VCaP (cell line): ENCODE results near the gene NOX4.

Experiments used
- H3K27ac ChIP-seq: fragments of 450-650 bp; 2 replicates; pipeline ENCODE4 v1.5.1; 2017
- TF ChIP-seq, protein P1 (sequence below): fragments of 450-650 bp; conservative IDR thresholded peaks from 2 replicates; pipeline ENCODE4 v1.5.1; 2017; ENCODE audit warnings: mild to moderate bottlenecking, moderate library complexity

Gene NOX4

DNA sequence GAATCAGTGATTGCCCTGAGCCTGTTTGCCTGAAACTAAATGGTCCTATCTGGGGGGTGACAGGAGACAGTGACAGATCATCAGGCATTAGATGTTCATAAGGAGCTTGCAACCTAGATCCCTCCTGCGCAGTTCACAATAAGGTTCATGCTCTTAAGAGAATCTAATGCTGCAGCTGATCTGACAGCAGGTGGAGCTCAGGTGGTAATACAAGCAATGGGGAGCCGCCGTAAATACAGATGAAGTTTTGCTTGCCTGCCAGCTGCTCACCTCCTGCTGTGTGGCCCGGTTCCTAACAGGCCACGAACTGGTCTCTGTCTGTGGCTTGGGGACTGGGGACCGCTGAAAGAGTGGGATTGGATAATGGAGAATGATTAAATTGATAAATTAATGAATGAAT lies 14.0 kb downstream of the NOX4 start:
- TF ChIP-seq, protein P1, sequence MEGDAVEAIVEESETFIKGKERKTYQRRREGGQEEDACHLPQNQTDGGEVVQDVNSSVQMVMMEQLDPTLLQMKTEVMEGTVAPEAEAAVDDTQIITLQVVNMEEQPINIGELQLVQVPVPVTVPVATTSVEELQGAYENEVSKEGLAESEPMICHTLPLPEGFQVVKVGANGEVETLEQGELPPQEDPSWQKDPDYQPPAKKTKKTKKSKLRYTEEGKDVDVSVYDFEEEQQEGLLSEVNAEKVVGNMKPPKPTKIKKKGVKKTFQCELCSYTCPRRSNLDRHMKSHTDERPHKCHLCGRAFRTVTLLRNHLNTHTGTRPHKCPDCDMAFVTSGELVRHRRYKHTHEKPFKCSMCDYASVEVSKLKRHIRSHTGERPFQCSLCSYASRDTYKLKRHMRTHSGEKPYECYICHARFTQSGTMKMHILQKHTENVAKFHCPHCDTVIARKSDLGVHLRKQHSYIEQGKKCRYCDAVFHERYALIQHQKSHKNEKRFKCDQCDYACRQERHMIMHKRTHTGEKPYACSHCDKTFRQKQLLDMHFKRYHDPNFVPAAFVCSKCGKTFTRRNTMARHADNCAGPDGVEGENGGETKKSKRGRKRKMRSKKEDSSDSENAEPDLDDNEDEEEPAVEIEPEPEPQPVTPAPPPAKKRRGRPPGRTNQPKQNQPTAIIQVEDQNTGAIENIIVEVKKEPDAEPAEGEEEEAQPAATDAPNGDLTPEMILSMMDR, result peak; percentile 64
- H3K27ac ChIP-seq, result no peak overlapping the region

DNA sequence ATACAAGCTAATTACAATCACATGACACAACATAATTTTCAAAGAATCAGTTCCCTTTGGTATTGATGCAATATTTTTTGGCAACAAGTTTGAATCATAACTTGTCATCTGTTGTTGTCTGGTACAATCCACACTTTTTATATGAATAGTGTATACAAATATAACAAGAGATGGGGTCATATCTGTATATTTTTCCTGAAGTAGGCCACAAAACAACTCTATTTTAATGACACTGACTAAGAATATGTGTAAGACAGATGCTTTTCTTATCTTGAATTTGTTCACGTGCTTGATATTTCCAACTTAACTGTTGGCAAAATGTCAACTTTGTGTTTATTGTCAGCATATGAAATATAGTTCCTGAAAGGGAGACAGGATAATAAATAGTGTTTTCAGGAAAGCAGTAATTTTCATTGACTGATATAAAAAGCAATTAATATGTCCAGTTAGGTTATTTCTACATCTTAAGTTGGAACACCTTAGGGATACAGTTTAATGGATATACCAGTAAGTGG lies 27.9 kb downstream of the NOX4 start:
- H3K27ac ChIP-seq, result peak overlapping the region; percentile 35; the same call in 1 of the 2 replicates
- TF ChIP-seq, protein P1, result no peak

DNA sequence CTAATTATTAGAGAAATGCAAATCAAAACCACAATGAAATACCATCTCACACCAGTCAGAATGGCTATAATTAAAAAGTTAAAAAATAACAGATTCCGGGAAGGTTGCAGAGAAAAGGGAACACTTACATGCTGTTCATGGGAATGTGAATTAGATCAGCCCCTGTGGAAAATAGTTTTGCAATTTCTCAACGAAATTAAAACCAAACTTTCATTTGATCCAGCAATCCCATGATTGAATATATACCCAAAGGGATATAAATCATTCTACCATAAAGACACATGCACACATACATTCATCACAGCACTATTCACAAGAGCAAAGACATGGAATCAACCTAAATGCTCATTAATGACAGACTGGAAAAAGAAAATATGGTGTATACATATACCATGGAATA lies 32.5 kb downstream of the NOX4 start:
- TF ChIP-seq, protein P1, result no peak
- no peak overlapping the region for H3K27ac ChIP-seq

DNA sequence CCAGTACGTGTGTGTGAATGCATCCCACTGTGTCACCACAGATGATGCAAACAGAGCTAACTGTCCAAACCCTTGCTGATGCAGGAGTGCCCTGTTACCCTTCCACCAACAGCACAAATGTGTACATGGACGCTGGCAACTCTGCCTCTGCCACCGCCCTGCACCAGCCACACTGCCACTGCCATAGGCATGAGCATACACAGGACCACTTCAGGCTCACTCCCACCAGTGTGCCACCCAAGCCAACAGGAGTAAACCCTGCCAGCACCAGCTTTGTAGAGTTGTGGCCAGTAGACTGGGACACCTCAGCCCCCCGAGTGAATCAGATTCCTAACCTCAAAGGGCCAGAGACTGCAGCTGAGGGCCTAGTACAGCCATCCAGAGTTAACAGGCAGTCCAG lies 34.0 kb downstream of the NOX4 start:
- TF ChIP-seq, protein P1, result no peak
- H3K27ac ChIP-seq, result no peak overlapping the region

DNA sequence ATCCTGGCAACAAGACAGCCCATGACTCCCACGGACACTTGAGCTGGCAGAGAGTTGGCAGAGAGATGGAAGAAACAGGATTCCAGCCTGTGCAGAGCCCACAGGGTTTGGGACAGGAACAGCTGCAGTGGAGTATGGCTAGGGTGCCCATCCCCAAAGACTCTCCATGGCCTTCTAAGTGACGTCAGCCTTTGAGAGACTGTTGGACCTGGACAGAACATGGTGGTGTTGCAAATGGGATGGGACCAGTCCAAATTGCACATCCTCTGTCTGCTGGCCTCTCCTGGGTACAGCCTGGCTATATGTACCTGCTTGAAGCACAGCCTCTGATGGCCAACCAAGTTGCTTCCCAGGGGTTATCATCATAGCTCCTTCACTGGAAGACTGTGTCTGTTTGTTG lies 34.5 kb downstream of the NOX4 start:
- H3K27ac ChIP-seq, result no peak overlapping the region
- TF ChIP-seq, protein P1, result no peak

DNA sequence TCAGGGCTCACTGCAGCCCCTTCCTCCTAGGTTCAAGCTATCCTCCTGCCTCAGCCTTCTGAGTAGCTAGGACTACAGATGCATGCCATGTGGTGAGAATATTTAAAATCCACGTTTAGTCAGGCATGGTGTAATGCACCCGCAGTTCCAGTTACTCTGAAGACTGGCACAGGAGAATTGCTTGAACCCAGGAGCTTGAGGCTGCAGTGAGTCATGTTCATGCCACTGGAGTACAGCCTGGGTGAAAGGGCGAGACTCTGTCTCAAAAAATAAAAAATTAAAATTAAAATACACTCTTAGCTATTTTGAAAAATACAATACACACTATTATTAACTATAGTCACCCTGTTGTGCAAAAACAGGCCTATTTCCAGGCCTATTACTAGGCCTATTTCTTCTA lies 38.4 kb downstream of the NOX4 start:
- TF ChIP-seq, protein P1, result no peak
- H3K27ac ChIP-seq, result no peak overlapping the region

DNA sequence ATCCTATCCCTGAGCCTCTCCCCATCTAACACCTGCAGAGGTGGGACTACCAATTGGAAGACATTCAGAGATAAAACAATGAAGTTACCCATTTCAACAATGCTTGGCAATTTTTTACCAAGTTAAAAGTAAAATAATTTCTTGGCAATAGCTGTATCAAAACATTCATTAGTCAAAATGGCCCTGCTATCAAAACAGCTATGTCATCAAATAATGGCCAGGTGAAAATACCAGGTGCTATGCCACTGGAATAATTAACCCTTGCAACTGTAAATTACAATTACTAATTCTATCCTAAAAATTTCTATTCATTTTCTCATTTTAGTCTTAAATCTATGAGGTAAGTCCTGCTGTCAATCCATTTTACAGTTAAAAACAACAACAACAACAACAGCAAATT lies 43.3 kb downstream of the NOX4 start:
- no peak overlapping the region for H3K27ac ChIP-seq
- TF ChIP-seq, protein P1, result no peak
